PC-9 (cell line): ENCODE data around the gene LPO. TPM values are rescaled to one million over a fixed set of nuclear protein-coding genes. Genes with fewer than 3 reads are reported as not detected.

Experiments
- BruUV-seq: library from RNA; stranded (reverse); fragments of 400-500 nt; replicated peaks from 2 replicates; lab custom pipeline; 2021; lab: Mats Ljungman, UMichigan
- CTCF ChIA-PET: fragments of 300-600 bp; sonication (Branson Sonifier 250); formaldehyde crosslinking; loops from one replicate; lab custom pipeline; 2022; ENCODE audit warnings: antibody characterized with exemption; lab: Charles Lee
- POLR2A ChIA-PET: fragments of 300-600 bp; sonication (Branson Sonifier 250); formaldehyde crosslinking; loops from one replicate; lab custom pipeline; 2022; ENCODE audit warnings: antibody characterized with exemption; ENCODE audit not compliant: unreplicated experiment; lab: Charles Lee
- DNase-seq, 2 experiments: peaks; one replicate each; pipeline versions ENCODE4 v3.0.0 to v3.0.0-alpha.2; 2015 to 2022; ENCODE audit warnings: mixed read lengths in 1 of 2
- H2AFZ ChIP-seq: fragments of 200-600 bp; sonication (generic); 2 replicates; pipeline ENCODE4 v1.8.1; 2017; ENCODE audit warnings: antibody characterized with exemption
- H3F3A ChIP-seq: fragments of 200-600 bp; sonication (generic); 2 replicates; pipeline ENCODE4 v1.8.1; 2017; ENCODE audit warnings: antibody characterized with exemption, mild to moderate bottlenecking, low read depth; ENCODE audit not compliant: insufficient read depth
- H3K27ac ChIP-seq: fragments of 200-600 bp; sonication (generic); 2 replicates; pipeline ENCODE4 v1.6.1; 2016; ENCODE audit warnings: mixed run types
- H3K27me3 ChIP-seq: fragments of 200-600 bp; sonication (generic); 2 replicates; pipeline ENCODE4 v1.6.1; 2016; ENCODE audit warnings: low read depth, mixed run types; ENCODE audit not compliant: insufficient read depth
- H3K36me3 ChIP-seq: fragments of 200-600 bp; sonication (generic); 2 replicates; pipeline ENCODE4 v1.6.1; 2016; ENCODE audit warnings: low read depth, mixed run types
- H3K4me1 ChIP-seq: fragments of 200-600 bp; sonication (generic); replicated peaks from 2 replicates; pipeline ENCODE4 v1.6.1; 2016; ENCODE audit warnings: mixed run types; ENCODE audit not compliant: insufficient read depth
- H3K4me2 ChIP-seq: fragments of 200-600 bp; sonication (generic); 2 replicates; pipeline ENCODE4 v1.6.1; 2017; ENCODE audit warnings: mixed run types
- H3K4me3 ChIP-seq: fragments of 200-600 bp; sonication (generic); 2 replicates; pipeline ENCODE4 v1.6.1; 2016; ENCODE audit warnings: mixed run types
- H3K79me2 ChIP-seq: fragments of 200-600 bp; sonication (generic); 2 replicates; pipeline ENCODE4 v1.6.1; 2017; ENCODE audit warnings: low read depth, mixed run types
- H3K9me2 ChIP-seq: fragments of 200-600 bp; sonication (generic); 2 replicates; pipeline ENCODE4 v1.8.1; 2017; ENCODE audit warnings: mild to moderate bottlenecking; ENCODE audit not compliant: insufficient read depth
- H3K9me3 ChIP-seq: fragments of 200-600 bp; sonication (generic); 2 replicates; pipeline ENCODE4 v1.8.1; 2016; ENCODE audit warnings: low read depth; ENCODE audit not compliant: insufficient read depth
- H4K20me1 ChIP-seq: fragments of 200-600 bp; sonication (generic); 2 replicates; pipeline ENCODE4 v1.8.1; 2017; ENCODE audit not compliant: insufficient read depth
- EZH2 ChIP-seq: fragments of 200-600 bp; sonication (generic); IDR thresholded peaks from 2 replicates; pipeline ENCODE4 v1.8.0; 2017; ENCODE audit warnings: antibody characterized with exemption, low read depth
- intact Hi-C: fragments of 100-400 bp; cut with micrococcal nuclease; formaldehyde crosslinking; loops from one replicate; pipeline ENCODE4 v1.10.0; 2022; ENCODE audit not compliant: unreplicated experiment
- total RNA-seq: library from RNA; stranded (reverse); gene quantifications from 2 replicates; pipeline ENCODE4 v1.2.3, GENCODE V29; 2021
- TF ChIP-seq, protein P1 (sequence below): fragments of 200-600 bp; sonication (generic); conservative IDR thresholded peaks from 2 replicates; pipeline ENCODE4 v1.6.1; 2017; ENCODE audit warnings: mixed run types, antibody characterized with exemption, mild to moderate bottlenecking, moderate library complexity

LPO gene
- total RNA-seq, 1 experiment from 2014 or later, result not detected

DNA sequence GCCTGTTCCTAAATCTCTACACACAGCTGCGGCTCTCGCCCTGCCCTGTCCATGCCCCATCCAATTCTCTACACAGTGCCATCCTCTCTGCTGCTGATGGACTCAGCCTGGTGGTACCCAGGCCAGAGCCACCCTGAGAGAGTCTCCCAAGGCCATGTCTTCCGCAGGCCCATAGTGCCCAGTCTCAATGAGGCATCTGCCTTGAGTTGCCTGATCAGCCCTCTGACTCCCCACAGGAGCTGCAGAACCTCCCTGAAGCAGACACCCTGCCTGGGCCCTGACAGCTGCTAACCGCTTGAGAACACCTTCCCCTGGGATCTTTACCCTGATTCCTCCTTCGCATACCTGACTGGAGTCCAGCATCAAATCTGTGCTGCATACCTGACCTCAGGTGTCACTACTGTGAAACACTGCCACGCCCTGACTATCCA is 76.9 kb downstream of the LPO start:
- no TSS peak for BruUV-seq
- Histone ChIP-seq H3F3A (no peaks in the 10 kb centered on the region), H3K27ac (no peak overlapping the region), H3K79me2 (no peaks in the 10 kb centered on the region), H3K27me3 (peaks cover 71% of the 10 kb centered on the region), H3K4me2 (no peak overlapping the region), H3K9me3 (no peaks in the 10 kb centered on the region), H3K36me3 (no peaks in the 10 kb centered on the region), H4K20me1 (no peaks in the 10 kb centered on the region; the same call in 1 of the 2 replicates), H3K4me1 (no peaks in the 10 kb centered on the region), H2AFZ (no peak overlapping the region), H3K9me2 (no peaks in the 10 kb centered on the region), H3K4me3 (no peak overlapping the region)
- intact Hi-C loops, result loop anchor here (10.0 kb wide), 1 partner anchor 690 kb away; no protein-coding TSS in a partner anchor
- peak in 1 of 2 experiments; percentile 42 for DNase-seq
- ChIA-PET POLR2A (no interaction called here), CTCF (interaction anchor here (0.6 to 0.9 kb wide), 2 partner anchors 36 to 102 kb away, joined by 3 to 24 read pairs; partner anchors contain the start of gene RNF43)
- TF ChIP-seq EZH2, result no peak
- TF ChIP-seq, protein P1, sequence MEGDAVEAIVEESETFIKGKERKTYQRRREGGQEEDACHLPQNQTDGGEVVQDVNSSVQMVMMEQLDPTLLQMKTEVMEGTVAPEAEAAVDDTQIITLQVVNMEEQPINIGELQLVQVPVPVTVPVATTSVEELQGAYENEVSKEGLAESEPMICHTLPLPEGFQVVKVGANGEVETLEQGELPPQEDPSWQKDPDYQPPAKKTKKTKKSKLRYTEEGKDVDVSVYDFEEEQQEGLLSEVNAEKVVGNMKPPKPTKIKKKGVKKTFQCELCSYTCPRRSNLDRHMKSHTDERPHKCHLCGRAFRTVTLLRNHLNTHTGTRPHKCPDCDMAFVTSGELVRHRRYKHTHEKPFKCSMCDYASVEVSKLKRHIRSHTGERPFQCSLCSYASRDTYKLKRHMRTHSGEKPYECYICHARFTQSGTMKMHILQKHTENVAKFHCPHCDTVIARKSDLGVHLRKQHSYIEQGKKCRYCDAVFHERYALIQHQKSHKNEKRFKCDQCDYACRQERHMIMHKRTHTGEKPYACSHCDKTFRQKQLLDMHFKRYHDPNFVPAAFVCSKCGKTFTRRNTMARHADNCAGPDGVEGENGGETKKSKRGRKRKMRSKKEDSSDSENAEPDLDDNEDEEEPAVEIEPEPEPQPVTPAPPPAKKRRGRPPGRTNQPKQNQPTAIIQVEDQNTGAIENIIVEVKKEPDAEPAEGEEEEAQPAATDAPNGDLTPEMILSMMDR, result no peak

DNA sequence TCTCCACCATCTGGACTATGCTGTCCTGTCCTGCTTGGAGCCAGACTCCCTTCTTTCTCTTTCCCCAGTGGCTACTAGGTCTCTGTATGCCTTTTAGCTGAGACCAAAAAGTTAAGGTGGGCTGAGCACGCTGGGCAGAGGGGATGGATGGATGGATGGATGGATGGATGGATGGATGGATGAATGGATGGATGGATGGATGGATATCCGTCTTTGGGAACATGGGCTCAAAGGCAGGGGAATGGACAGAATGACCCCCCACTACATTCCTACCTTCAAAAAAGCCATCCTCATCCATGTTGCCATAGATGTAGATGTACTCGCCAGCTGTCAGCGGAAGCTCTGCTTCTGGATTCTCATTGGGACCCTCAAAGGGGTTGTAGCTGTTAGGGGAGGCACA is 77.4 kb downstream of the LPO start:
- Histone ChIP-seq H3K79me2 (no peaks in the 10 kb centered on the region), H3K4me1 (no peaks in the 10 kb centered on the region), H3K36me3 (no peaks in the 10 kb centered on the region), H2AFZ (no peak overlapping the region), H3K9me2 (no peaks in the 10 kb centered on the region), H3K27me3 (peaks cover 71% of the 10 kb centered on the region), H3K4me3 (no peak overlapping the region), H3F3A (no peaks in the 10 kb centered on the region), H3K4me2 (no peak overlapping the region), H4K20me1 (no peaks in the 10 kb centered on the region; the same call in 1 of the 2 replicates), H3K9me3 (no peaks in the 10 kb centered on the region), H3K27ac (no peak overlapping the region)
- BruUV-seq, result no TSS peak
- DNase-seq, result no peak
- TF ChIP-seq, protein P1, result no peak
- no peak for TF ChIP-seq EZH2
- ChIA-PET POLR2A (no interaction called here), CTCF (interaction anchor here (0.6 to 0.9 kb wide), 2 partner anchors 35 to 102 kb away, joined by 3 to 24 read pairs; partner anchors contain the start of gene RNF43)
- intact Hi-C loops, result loop anchor here (10.0 kb wide), 1 partner anchor 689 kb away; no protein-coding TSS in a partner anchor

DNA sequence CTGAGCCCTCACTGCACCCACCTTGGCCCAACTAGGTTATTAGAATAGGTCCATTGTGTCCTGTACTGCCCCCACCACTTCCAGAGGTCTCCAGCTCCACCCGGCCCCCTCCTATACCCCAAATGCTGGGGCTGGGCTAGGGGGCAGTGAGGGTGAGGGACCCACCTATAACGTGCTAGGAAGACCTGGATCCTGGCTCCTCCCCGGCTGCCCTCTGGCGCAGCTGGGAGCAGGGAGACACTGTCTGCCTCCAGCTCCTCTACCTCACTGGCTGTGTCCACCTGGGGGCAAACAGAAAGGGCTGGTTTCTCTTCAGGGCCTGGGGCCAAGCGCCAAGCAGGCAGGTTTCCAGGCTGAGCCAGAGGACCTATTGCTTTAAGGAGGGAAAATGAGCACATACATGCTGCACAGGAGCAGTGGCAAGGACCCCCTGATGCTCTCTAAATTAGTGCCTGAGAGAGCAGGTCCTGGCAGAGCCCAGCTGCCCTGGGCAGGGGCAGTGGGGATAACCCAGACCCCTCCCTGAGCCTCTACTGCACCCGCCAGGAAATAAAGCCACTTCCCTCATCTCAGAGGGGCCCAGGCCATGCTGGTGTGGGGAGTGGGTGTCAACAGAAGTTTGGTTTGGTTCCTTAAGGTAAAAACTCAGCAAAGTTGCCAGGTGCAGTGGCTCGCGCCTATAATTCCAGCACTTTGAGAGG is 78.0 kb downstream of the LPO start:
- no peaks in the 10 kb centered on the region for H3K4me1 ChIP-seq
- no peak overlapping the region for H3K27ac ChIP-seq
- H3K27me3 ChIP-seq, result peaks cover 66% of the 10 kb centered on the region
- DNase-seq, result no peak
- H3K9me3 ChIP-seq, result no peaks in the 10 kb centered on the region
- TF ChIP-seq, protein P1, result no peak
- no peak for TF ChIP-seq EZH2
- no peaks in the 10 kb centered on the region for H3F3A ChIP-seq
- no peak overlapping the region for H3K4me3 ChIP-seq
- no peak overlapping the region for H2AFZ ChIP-seq
- H3K4me2 ChIP-seq, result no peak overlapping the region
- CTCF ChIA-PET, result interaction anchor here (0.9 to 1.7 kb wide), 3 partner anchors 101 to 131 kb away, joined by 5 to 28 read pairs (median 24); partner anchors contain the start of gene RNF43
- no peaks in the 10 kb centered on the region for H3K79me2 ChIP-seq
- H3K9me2 ChIP-seq, result no peaks in the 10 kb centered on the region
- POLR2A ChIA-PET, result no interaction called here
- H3K36me3 ChIP-seq, result no peaks in the 10 kb centered on the region
- intact Hi-C loops, result loop anchor here (10.0 kb wide), 1 partner anchor 688 kb away; no protein-coding TSS in a partner anchor
- H4K20me1 ChIP-seq, result no peaks in the 10 kb centered on the region; the same call in 1 of the 2 replicates
- no TSS peak for BruUV-seq
